HG03378 (cell line): ENCODE data around the gene IL1RL2.

Experiments used
- ATAC-seq: cut with Tn5 transposase; IDR thresholded peaks from one replicate; pipeline ENCODE4 v1.9.1; 2021; ENCODE audit warnings: mild to moderate bottlenecking, moderate library complexity; ENCODE audit not compliant: unreplicated experiment

The IL1RL2 gene

DNA sequence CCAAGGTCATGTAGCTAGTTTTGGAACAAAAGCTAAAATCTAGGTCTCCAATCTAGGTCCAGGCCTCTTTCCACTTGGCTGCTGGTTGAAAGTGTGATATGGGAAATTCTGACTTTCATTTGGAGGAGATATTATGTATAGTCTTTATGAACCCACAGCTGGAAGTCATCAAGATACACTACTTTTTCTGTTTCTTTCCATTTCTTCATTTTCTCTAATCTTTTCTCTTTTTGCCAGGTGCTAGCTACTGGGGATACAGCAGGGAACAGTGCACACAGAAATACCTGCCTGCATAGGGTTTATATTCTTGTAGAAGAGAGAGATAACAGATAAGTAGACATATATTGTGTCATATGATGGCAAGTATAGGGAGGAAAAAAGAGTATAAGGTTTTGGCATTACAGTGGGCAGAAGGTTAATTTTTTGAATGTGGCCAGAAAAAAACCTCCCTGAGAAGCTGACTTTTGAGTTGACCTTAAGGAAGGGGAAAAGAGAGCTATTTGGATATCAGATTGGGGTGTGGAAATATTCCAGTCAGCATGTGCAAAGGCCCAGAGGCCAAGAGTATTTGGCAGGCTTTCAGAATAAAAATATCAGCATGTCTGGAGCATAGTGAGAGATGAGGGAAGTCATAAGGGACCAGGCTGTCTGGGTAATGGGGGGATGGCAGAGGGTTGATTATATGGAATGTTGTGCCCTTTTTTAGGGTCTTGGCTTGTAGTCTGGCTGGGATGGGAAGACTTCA, 28.6 kb upstream of the IL1RL2 start:
- no peak for ATAC-seq

GRCh38 chr2:102159295-102159694, 27.5 kb upstream of the IL1RL2 start:
- no peak for ATAC-seq

GRCh38 chr2:102166189-102166845, 20.5 kb upstream of the IL1RL2 start:
- no peak for ATAC-seq

- no peak for ATAC-seq
Observed at GRCh38 chr2:102168026-102168771, 18.6 kb upstream of the IL1RL2 start.

DNA sequence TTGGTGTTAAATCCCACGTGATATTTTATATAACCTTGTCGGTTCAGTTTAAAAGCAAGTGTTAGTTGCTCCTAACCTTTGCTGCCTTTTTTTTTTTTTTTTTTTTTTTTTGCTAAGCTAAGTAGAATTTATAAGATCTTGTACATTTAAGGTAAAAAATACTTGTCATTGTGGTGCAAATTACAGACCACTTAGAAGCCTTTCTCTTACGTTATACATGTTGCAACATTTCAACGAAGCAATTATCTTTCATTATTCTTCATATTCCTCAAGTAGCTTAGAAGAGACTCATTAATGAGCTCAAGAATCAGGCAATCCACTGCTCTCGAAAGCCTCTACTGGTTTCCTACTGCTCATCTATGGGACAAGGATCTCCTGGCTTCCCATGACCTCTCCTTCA, 14.9 kb upstream of the IL1RL2 start:
- ATAC-seq: no peak

- ATAC-seq: no peak
Observed at GRCh38 chr2:102172745-102173144, 14.1 kb upstream of the IL1RL2 start.

- ATAC-seq: no peak
Observed at GRCh38 chr2:102176172-102176571, 10.7 kb upstream of the IL1RL2 start.

GRCh38 chr2:102177814-102178478, 8.9 kb upstream of the IL1RL2 start:
- ATAC-seq: no peak

DNA sequence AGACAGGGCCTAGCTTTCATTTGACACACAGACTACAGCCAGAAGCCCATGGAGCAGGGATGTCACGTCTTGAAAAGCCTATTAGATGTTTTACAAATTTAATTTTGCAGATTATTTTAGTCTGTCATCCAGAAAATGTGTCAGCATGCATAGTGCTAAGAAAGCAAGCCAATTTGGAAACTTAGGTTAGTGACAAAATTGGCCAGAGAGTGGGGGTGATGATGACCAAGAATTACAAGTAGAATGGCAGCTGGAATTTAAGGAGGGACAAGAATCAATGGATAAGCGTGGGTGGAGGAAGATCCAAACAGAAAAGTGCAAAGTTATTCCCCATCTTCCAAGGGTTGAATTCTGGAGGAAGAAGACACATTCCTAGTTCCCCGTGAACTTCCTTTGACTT, 7.8 kb upstream of the IL1RL2 start:
- ATAC-seq: no peak

DNA sequence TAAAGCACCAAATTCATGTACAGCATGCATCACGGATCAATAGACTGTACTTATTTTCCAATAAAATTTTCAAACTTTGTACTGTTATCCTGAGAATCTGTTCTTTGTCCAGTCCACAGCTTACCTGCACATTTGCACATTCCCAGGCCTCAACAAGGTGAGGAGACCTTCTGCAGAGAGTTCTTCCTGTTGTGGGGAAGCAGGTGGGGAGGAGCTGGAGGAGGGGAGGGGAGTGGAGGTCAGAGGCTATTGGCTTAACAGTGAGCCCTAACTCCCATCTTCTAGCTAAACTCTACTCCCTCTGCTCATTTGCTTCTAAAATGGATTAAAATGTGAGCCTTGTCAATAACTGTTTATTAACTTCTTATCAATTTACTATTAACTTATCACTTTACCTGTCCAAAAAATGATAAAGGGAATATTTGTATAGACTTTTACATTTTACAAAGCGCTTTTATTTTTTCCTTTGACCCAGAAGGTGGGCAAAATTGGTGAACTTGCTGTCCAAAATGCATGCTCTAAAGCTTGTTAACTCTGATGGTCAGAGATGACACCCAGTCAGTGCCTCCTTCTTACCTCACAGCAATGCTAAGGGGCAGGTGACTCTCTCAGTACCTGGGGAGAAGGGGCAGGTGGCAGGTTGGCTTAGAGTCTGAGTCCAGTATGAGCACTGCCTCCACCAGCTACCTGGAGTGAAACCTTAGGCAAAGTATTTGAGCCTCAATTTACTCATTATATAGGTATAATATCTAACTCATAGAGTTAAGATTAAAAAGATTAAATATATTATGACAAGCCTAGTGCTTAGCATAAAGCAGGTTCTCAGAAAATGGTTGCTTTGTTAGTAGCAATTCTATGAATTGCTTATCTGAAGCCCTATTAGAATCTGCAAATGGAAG, 6.8 kb upstream of the IL1RL2 start:
- ATAC-seq: no peak

DNA sequence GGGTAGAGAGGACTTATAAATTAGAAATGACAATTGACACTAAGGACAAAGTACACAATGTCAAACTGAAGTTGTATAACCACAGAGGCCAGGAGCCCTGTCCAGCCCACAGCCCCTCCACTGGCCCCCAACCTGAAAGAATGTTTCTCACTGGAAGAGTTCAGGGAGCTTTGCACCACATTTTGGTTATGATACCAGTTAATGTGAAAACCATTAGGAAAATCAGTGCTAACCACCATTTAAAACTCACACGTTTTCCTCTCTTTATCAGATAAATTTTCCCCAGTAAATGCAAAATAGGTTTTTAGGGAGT, 6.2 kb upstream of the IL1RL2 start:
- no peak for ATAC-seq

- ATAC-seq: no peak
Observed at GRCh38 chr2:102181376-102181775, 5.4 kb upstream of the IL1RL2 start.

DNA sequence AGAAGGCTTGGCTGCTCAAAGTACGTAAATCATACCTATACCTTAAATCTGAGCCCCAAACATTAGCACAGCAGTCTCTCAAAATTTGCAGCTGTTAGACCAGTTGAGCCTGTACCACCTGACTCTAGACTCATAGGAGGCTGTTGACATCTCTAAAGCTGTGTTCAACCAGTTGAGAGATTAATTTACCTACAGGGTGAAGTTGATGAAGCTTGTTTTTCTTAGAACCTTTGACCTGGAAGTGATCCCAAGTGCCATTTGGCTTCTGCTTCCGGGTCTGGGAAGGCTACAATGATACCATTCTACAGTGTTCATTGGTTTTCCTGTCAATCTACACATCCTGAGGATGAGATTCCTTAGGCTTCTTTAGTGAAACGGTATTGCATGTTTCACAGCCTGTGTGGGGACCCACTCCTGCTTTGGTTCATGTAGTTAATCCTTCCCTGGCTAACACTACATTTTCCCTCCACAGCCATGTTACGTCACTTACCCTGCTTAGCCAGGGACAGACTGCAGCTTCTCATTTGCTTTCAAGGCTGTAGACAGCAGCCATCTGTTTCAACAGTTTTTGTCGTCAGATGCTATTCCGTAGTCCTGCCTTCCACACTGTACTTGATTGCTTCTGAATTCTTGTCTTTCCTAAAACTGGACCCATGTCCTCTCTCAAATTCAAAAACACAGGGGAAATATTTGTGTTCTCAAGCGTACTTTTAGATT, 4.7 kb upstream of the IL1RL2 start:
- no peak for ATAC-seq

GRCh38 chr2:102184018-102184417, 2.8 kb upstream of the IL1RL2 start:
- ATAC-seq: no peak

DNA sequence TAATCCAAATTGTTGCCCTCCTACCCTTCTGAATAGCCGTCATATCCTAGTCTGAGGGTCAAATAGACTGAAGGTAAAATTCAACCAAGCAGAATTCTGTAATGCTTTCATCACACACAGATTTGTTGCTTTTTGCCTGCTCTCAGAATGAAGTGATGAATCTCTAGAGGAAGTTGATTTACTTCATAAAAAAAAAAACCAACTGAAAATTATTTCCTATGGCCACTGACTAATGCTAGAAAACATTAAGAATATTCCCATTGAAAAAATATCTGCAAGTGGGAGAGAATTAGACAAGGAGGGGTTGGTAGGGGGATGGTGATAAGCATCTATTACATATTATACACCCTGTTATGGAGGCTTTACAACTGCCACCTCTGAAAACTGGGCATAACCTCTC, 2.3 kb upstream of the IL1RL2 start:
- ATAC-seq: no peak

DNA sequence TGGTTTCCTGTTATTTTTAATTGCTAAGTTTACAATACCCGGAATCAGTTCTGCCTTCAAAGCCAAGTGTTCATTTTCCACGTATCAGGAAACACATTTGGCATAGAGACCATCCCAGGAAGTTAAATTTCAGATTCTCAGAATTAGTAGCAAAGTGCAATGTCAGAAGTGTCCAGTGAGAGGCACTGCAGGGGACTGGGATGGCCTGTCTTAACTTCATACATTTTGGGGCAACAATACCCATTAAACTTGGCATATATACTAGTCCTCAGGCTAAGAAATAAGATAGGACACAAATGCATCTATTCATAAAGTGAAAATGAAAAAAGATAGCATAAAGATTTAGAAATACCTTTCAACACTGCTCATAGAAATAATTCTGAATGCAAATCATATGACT, 1.5 kb upstream of the IL1RL2 start:
- ATAC-seq: no peak

DNA sequence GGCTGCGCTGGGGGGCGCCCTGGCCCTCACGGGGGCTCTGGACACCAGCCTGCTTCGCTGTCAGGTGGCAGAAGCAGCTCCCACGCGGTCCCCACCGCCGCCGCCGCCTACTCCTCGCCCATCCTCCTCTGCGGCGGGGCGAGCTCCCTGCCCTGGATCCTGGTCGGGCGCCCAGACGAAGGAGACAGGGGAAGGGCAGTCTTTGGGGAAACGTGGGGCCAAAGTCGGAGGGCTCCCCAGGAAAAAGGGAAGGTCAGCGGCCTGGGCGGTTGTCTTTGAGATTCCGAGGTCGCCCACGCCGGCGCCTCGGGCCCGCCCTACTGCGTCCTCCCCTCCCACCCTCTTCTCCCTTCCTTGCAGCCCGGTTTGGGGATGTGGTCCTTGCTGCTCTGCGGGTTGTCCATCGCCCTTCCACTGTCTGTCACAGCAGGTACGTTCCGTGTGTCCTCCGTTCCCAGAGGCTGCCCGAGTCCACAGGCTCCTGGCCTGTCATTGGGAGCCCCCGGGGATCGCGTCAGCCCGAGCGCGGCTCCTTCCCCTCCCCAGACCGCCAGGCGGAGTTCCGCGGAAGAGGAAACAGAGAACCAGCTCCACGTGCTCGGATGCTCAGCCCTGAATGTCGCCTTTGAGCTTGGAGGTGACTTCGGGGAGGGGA, 800 bp downstream of the IL1RL2 start:
- ATAC-seq: no peak

DNA sequence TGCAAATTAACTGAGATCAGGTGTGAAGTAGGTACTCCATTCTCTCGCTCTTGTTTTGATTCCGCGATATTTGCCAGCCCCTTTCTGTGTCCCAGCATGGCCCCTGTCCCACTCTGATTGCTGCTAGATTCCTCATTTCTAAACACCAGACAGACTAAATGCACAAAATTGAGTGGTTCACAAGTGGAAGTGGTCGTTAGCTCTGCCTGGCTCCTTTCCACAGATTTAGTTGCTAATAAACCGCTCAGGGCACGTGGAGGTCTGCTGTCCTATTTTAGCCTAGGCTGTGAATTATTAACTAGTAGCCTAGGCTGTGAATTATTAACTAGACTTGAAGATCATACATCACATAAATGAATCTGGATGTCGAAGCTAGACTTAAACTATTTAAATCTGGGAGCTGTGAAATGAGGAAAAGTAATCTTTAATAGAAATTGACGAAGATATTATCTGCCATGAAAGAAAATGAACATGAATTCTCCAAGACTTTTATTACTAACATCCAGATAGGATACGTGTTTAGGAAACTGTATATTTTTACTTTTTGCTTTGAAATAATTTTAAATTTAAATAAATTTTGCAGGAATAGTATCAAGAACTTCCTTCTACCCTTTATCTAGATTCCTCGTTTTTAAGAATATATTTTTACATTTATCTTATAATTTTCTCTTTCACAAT, 3.7 kb downstream of the IL1RL2 start:
- ATAC-seq: no peak

DNA sequence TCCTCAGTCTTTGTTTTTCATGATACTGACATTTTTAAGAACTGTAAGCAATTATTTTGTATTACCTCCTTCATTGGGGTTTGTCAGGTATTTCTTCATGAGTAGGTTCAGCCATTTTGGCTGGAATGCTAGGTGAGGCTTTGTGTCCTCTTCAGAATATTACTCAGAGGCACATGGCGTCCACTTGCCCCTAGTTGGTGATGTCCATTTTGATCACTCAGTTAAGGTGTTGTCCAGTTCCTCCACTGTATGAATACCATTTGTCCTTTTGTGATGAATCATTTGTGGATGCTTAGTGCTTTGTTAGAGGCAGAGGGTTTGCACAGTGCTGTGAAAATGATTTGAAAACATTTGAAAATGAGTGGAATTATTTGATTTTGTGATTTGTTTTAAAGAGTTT, 4.7 kb downstream of the IL1RL2 start:
- ATAC-seq: no peak
